HepG2 (cell line): ENCODE results near the gene C17orf58. TPM values are rescaled to one million over a fixed set of nuclear protein-coding genes. Genes with fewer than 3 reads are reported as not detected.
A peak's percentile ranks its signal among the peaks of the same experiment; 100 is the strongest.

Experiments
- AHR ChIP-seq: IDR thresholded peaks from 2 replicates; pipeline ENCODE4 v1.6.1; 2018; ENCODE audit warnings: missing genetic modification reagents, missing compliant biosample characterization
- CERS6 ChIP-seq: sonication (generic); formaldehyde crosslinking; IDR thresholded peaks from 2 replicates; pipeline ENCODE4 v1.5.0; 2020; ENCODE audit warnings: missing genetic modification reagents
- EED ChIP-seq: sonication (generic); formaldehyde crosslinking; IDR thresholded peaks from 2 replicates; pipeline ENCODE4 v1.5.0; 2020; ENCODE audit warnings: mild to moderate bottlenecking, missing genetic modification reagents
- ELF1 ChIP-seq: sonication (generic); formaldehyde crosslinking; IDR thresholded peaks from 2 replicates; pipeline ENCODE4 v1.4.0; 2020; ENCODE audit warnings: missing genetic modification reagents
- FOSL2 ChIP-seq: sonication (generic); formaldehyde crosslinking; IDR thresholded peaks from 2 replicates; pipeline ENCODE4 v1.4.0; 2020; ENCODE audit warnings: missing genetic modification reagents
- HNRNPL ChIP-seq: fragments of 200-400 bp; formaldehyde crosslinking; IDR thresholded peaks from 2 replicates; pipeline ENCODE4 v1.6.1; 2017; ENCODE audit warnings: mild to moderate bottlenecking, low read depth, low read length
- HOXA3 ChIP-seq: sonication (generic); formaldehyde crosslinking; IDR thresholded peaks from 2 replicates; pipeline ENCODE4 v1.5.0; 2020; ENCODE audit warnings: missing genetic modification reagents
- PITX1 ChIP-seq: sonication (generic); formaldehyde crosslinking; IDR thresholded peaks from 2 replicates; pipeline ENCODE4 v1.5.1; 2020; ENCODE audit warnings: mild to moderate bottlenecking, missing genetic modification reagents
- PRMT3 ChIP-seq: sonication (generic); formaldehyde crosslinking; IDR thresholded peaks from 2 replicates; pipeline ENCODE4 v1.8.1; 2022; ENCODE audit warnings: low read depth, mild to moderate bottlenecking, moderate library complexity, missing genetic modification reagents, borderline replicate concordance
- ZC3H13 ChIP-seq: sonication (generic); formaldehyde crosslinking; IDR thresholded peaks from 2 replicates; pipeline ENCODE4 v1.8.1; 2023; ENCODE audit warnings: mild to moderate bottlenecking, missing genetic modification reagents, moderate library complexity
- ZNF230 ChIP-seq: sonication (generic); formaldehyde crosslinking; IDR thresholded peaks from 2 replicates; pipeline ENCODE4 v1.4.0; 2020; ENCODE audit warnings: mild to moderate bottlenecking, missing genetic modification reagents
- ZNF24 ChIP-seq: fragments of 450-650 bp; IDR thresholded peaks from 2 replicates; pipeline ENCODE4 v1.6.1; 2017; ENCODE audit warnings: antibody characterized with exemption, mild to moderate bottlenecking
- ZNF333 ChIP-seq: sonication (generic); formaldehyde crosslinking; IDR thresholded peaks from 2 replicates; pipeline ENCODE4 v1.4.0; 2020; ENCODE audit warnings: mild to moderate bottlenecking, missing genetic modification reagents, borderline replicate concordance
- ZNF337 ChIP-seq: sonication (generic); formaldehyde crosslinking; IDR thresholded peaks from 2 replicates; pipeline ENCODE4 v1.5.1; 2020; ENCODE audit warnings: missing genetic modification reagents, low read depth, mild to moderate bottlenecking, borderline replicate concordance
- ZNF446 ChIP-seq: sonication (generic); formaldehyde crosslinking; IDR thresholded peaks from 2 replicates; pipeline ENCODE4 v1.5.0; 2020; ENCODE audit warnings: mild to moderate bottlenecking, missing genetic modification reagents
- ZNF563 ChIP-seq: sonication (generic); formaldehyde crosslinking; IDR thresholded peaks from 2 replicates; pipeline ENCODE4 v1.8.0; 2022; ENCODE audit warnings: mild to moderate bottlenecking, moderate library complexity, missing genetic modification reagents
- ZNF761 ChIP-seq: sonication (generic); formaldehyde crosslinking; conservative IDR thresholded peaks from 2 replicates; pipeline ENCODE4 v1.4.0; 2020; ENCODE audit warnings: mild to moderate bottlenecking, missing genetic modification reagents
- polyA plus RNA-seq, 8 experiments: library from polyadenylated mRNA; depleted of rRNA in 3 of 8; stranded (reverse) in 7 of 8; unstranded in 1 of 8; fragments of >200 nt; fragmentation: Illumina TruSeq in 4 of 8; extraction: Trizol in 4 of 8; gene quantifications; 2 replicates each; pipeline versions ENCODE4 v1.2.1 to v1.2.3, GENCODE V29; 2011 to 2016; ENCODE audit warnings: low read depth in 4 of 8, missing spikeins in 1 of 8, mixed read lengths in 1 of 8; ENCODE audit not compliant: insufficient read depth in 1 of 8
- total RNA-seq, 5 experiments: library from RNA; depleted of rRNA; stranded (reverse); fragments of >200 nt; fragmentation: Illumina TruSeq; extraction: Trizol; gene quantifications; 2 replicates each; pipeline ENCODE4 v1.2.3, GENCODE V29; 2016; ENCODE audit warnings: low read depth in 1 of 5
- TF ChIP-seq, protein P1 (sequence below): sonication (generic); formaldehyde crosslinking; IDR thresholded peaks from 2 replicates; pipeline ENCODE4 v1.8.1; 2022; ENCODE audit warnings: low read depth, mild to moderate bottlenecking, missing genetic modification reagents
- TF ChIP-seq, protein P2 (sequence below): sonication (generic); formaldehyde crosslinking; IDR thresholded peaks from 2 replicates; pipeline ENCODE4 v1.5.1; 2020; ENCODE audit warnings: missing genetic modification reagents, mild to moderate bottlenecking, borderline replicate concordance

C17orf58 gene
- total and polyA plus RNA-seq, 2 of the 13 experiments (the other 11 are each of a cell fraction or from before 2014, with no cell fraction given) = 15.6 to 15.8 TPM

- TF ChIP-seq AHR (peak; percentile 96), ZNF230 (CRISPR knock-in tag) (peak; percentile 93), HOXA3 (CRISPR knock-in tag) (peak; percentile 95), ZNF333 (CRISPR knock-in tag) (no peak; the same call in 1 of the 2 replicates), ELF1 (peak; percentile 69; the same call in 1 of the 2 replicates), EED (CRISPR knock-in tag) (peak; percentile 69; the same call in 1 of the 2 replicates), PITX1 (peak; percentile 95), FOSL2 (CRISPR knock-in tag) (peak; percentile 78), HNRNPL (peak; percentile 68; the same call in 1 of the 2 replicates), ZNF446 (peak; percentile 87), ZNF761 (CRISPR knock-in tag) (peak; percentile 57; the same call in 1 of the 2 replicates), ZNF337 (CRISPR knock-in tag) (peak; percentile 95; the same call in 1 of the 2 replicates), PRMT3 (peak; percentile 92), ZC3H13 (0 out of 2 replicates have a peak, but pooled peaks have one; percentile 93), ZNF563 (CRISPR knock-in tag) (peak; percentile 99), ZNF24 (peak; percentile 100), CERS6 (CRISPR knock-in tag) (peak; percentile 60; the same call in 1 of the 2 replicates)
- TF ChIP-seq, protein P1, sequence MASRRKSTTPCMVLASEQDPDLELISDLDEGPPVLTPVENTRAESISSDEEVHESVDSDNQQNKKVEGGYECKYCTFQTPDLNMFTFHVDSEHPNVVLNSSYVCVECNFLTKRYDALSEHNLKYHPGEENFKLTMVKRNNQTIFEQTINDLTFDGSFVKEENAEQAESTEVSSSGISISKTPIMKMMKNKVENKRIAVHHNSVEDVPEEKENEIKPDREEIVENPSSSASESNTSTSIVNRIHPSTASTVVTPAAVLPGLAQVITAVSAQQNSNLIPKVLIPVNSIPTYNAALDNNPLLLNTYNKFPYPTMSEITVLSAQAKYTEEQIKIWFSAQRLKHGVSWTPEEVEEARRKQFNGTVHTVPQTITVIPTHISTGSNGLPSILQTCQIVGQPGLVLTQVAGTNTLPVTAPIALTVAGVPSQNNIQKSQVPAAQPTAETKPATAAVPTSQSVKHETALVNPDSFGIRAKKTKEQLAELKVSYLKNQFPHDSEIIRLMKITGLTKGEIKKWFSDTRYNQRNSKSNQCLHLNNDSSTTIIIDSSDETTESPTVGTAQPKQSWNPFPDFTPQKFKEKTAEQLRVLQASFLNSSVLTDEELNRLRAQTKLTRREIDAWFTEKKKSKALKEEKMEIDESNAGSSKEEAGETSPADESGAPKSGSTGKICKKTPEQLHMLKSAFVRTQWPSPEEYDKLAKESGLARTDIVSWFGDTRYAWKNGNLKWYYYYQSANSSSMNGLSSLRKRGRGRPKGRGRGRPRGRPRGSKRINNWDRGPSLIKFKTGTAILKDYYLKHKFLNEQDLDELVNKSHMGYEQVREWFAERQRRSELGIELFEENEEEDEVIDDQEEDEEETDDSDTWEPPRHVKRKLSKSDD (CRISPR knock-in tag) = peak; percentile 83; the same call in 1 of the 2 replicates
- TF ChIP-seq, protein P2, sequence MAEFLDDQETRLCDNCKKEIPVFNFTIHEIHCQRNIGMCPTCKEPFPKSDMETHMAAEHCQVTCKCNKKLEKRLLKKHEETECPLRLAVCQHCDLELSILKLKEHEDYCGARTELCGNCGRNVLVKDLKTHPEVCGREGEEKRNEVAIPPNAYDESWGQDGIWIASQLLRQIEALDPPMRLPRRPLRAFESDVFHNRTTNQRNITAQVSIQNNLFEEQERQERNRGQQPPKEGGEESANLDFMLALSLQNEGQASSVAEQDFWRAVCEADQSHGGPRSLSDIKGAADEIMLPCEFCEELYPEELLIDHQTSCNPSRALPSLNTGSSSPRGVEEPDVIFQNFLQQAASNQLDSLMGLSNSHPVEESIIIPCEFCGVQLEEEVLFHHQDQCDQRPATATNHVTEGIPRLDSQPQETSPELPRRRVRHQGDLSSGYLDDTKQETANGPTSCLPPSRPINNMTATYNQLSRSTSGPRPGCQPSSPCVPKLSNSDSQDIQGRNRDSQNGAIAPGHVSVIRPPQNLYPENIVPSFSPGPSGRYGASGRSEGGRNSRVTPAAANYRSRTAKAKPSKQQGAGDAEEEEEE = peak; percentile 77; the same call in 1 of the 2 replicates
Observed at GRCh38 chr17:68019675-68020408, 23.6 kb upstream of the C17orf58 start (continued).
